Subcutaneous adipose tissue (tissue), 4 donors: ENCODE data around the gene DCXR. TPM values are rescaled to one million over a fixed set of nuclear protein-coding genes. Genes with fewer than 3 reads are reported as not detected.

Experiments
- total RNA-seq, 4 donors: library from RNA; depleted of rRNA; stranded (reverse); fragments of >200 nt; gene quantifications; one replicate each; pipeline ENCODE4 v1.1.0, GENCODE V29; 2016
- TF ChIP-seq, protein P1 (sequence below): fragments of 450-650 bp; IDR thresholded peaks from one replicate; pipeline ENCODE4 v1.5.1; 2016; ENCODE audit warnings: low read depth, mild to moderate bottlenecking, control low read depth, antibody characterized with exemption, moderate library complexity

The DCXR gene
- total RNA-seq, 4 donors from 2014 or later, result 157 to 383 (median 255) TPM

DNA sequence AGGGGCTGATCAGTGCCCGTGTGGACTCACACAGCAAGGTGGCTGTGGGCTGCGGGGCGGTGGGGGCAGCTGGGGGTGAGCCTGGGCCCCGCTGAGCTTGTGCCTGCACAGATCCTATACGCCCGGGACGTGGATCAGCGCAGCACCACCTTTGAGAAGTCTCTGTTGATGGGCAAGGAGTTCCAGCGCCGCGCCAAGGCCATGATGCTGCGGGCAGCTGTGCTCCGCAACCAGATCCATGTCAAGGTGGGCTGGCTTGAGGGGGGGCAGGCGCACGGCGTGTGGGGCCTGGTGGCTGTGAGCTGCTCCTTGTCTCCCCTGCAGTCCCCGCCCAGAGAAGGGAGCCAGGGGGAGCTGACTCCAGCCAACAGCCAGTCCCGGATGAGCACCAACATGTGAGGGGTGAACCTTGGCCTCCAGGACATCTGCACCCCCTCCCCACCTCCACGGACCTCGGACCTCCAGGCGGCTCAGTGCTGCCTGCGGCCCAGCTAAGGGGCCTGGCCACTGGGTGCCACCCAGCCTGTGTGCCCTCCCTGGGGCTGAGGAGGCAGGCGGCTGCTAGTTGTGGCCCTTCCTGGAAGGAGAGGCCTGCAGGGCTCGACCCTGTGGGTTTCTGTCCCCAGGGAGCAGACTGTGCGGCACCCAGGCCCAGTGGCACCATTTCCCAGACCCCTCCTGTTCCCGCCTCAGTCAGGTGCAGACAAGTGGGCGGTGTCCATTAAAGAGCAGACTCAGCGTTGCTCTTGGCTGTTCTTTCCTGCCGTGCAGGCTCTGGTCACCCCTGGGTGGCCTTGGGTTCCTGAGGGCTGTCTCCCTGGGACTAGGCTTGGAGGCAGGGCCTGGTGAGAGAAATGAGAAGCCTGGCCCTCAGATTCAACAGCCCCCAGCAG lies 19.5 kb upstream of the DCXR start:
- TF ChIP-seq, protein P1, sequence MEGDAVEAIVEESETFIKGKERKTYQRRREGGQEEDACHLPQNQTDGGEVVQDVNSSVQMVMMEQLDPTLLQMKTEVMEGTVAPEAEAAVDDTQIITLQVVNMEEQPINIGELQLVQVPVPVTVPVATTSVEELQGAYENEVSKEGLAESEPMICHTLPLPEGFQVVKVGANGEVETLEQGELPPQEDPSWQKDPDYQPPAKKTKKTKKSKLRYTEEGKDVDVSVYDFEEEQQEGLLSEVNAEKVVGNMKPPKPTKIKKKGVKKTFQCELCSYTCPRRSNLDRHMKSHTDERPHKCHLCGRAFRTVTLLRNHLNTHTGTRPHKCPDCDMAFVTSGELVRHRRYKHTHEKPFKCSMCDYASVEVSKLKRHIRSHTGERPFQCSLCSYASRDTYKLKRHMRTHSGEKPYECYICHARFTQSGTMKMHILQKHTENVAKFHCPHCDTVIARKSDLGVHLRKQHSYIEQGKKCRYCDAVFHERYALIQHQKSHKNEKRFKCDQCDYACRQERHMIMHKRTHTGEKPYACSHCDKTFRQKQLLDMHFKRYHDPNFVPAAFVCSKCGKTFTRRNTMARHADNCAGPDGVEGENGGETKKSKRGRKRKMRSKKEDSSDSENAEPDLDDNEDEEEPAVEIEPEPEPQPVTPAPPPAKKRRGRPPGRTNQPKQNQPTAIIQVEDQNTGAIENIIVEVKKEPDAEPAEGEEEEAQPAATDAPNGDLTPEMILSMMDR, result no peak

DNA sequence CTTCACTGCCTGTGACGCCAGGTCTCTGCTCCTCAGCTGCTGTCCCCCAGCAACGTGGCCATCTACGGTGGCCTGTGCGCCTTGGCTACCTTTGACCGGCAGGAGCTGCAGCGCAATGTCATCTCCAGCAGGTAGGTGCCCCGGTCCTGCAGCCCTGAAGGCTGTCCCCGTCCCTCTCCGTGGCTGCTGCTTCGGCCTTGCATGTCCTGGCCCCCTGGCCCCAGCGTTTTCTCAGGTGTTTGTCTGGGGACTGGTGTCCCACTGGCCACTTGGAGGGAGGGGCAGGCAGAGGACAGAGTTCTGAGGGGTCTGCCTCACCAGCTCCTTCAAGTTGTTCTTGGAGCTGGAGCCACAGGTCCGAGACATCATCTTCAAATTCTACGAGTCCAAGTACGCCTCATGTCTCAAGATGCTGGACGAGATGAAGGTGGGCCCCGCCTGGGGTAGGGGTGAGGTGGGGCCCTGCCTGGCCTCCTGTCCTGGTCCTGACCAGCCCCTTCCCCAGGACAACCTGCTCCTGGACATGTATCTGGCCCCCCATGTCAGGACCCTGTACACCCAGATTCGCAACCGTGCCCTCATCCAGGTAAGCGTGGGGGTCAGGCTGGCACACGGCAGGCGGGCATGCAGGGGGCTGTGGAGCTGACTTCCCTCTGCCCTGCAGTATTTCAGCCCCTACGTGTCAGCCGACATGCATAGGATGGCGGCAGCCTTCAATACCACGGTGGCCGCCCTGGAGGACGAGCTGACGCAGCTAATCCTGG lies 18.6 kb upstream of the DCXR start:
- TF ChIP-seq, protein P1, result no peak

DNA sequence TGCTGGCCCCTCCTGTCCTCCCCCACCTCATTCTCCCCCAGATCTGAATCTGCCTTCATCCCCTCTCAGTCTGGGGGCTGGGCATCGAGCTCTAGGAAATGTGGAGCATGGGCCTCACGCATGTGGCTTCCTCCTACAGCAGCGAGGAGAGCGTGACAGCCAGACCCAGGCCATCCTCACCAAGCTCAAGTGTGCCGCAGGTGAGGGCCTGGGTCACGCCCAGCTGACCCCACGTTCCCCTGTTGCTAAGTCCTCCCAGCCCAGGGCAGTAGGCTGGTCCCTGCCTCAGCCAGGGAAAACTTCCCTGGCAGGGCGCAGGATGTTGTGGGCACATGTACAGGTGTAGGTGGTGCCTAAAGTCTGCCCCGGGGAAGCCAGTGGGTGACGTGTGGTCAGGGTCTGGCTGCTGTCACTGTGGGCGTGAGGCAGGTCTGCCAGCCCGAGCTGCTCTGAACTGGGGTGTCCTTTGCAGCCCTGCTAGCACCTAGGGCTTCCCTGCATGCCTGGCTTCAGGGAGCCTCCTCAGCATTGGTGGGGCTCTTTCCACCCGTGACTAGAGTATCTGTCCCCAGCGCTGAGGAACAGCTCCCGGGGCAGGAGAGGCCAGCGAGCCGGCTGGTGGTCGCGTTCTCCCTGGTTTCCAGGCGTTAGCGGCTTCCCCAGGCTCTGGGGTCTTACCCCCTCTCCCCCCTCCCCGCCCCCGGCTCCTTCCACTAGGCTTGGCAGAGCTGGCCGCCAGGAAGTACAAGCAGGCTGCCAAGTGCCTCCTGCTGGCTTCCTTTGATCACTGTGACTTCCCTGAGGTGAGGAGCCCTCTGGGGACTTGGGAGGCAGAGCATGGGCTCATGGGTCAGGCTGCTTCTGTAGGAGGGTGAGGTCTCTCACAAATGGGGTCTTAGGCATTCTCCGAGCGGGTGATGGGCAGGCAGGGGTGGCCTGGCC lies 17.8 kb upstream of the DCXR start:
- TF ChIP-seq, protein P1, result no peak

DNA sequence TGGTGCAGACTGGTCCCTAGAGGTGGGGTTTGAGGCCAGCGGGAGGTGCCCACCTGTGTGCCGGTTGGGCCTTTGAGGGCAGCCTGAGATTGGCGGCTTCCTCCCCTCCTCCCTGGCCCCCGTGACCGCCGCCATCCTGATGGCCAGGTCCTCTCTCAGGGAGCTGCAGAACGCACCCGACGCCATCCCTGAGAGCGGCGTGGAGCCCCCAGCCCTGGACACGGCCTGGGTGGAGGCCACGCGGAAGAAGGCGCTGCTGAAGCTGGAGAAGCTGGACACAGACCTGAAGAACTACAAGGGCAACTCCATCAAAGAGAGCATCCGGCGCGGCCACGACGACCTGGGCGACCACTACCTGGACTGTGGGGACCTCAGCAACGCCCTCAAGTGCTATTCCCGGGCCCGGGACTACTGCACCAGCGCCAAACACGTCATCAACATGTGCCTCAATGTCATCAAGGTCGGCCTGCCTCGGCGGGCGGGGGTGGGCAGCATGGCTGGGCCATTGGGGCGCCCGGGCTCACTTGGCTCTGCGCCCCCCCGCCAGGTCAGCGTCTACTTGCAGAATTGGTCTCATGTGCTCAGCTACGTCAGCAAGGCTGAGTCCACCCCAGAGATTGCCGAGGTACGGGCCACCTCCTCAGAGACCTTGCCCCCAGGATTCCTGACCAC lies 17.0 kb upstream of the DCXR start:
- TF ChIP-seq, protein P1, result no peak

DNA sequence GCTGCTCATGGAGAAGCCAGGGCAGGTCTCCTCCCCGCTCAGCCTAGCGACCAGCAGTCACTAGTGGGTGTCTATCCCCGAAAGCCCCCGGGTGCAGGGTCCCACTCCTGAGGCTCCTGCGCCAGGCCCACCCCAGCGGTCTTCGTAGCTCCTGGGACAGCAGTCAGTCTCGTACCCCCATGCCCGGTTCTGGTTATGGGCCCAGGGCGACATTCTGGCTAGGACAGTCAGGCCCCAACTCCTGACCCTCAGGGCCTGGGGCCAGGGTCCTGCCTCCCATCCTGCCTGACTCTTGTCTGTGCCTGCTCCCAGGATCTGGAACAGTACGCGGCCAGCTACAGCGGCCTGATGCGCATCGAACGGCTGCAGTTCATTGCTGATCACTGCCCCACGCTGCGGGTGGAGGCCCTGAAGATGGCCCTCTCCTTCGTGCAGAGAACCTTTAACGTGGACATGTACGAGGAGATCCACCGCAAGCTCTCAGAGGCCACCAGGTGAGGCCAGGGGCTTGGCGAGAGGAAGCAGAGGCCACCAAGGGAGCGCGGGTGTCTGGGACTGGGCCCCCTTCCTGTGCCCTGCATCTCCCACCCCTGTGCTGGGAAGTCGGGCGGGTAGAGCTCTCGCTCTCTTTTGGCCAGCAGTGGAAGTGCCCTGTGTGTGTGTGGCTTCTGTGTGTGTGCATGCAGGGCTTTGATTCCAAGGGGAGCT lies 16.2 kb upstream of the DCXR start:
- TF ChIP-seq, protein P1, result no peak

DNA sequence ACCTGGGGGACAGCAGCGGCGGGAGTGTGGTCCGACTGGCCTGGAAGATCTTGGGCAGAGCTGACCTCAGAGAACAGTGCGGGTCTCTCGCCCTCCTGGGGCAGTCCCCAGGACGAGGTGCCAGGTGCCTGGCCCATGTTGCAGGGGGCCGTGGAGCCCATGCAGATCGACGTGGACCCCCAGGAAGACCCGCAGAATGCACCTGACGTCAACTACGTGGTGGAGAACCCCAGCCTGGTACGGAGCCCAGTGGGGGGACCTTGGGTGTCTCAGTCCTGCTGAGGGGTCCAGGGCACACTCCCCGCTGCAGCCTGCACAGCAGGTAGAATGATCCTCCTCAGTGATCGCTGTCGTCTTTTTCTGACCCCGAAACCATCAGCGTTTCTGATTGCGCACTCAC lies 15.6 kb upstream of the DCXR start:
- TF ChIP-seq, protein P1, result no peak
